22Rv1 (cell line): ENCODE measurements around the gene CLPSL1.

Experiments used
- ZFX ChIP-seq: fragments of 450-650 bp; IDR thresholded peaks from 2 replicates; pipeline ENCODE4 v1.6.1; 2017; ENCODE audit warnings: antibody characterized with exemption, borderline replicate concordance
- TF ChIP-seq, protein P1 (sequence below): fragments of 450-650 bp; IDR thresholded peaks from 2 replicates; pipeline ENCODE4 v1.5.1; 2017; ENCODE audit warnings: mild to moderate bottlenecking

- TF ChIP-seq, protein P1, sequence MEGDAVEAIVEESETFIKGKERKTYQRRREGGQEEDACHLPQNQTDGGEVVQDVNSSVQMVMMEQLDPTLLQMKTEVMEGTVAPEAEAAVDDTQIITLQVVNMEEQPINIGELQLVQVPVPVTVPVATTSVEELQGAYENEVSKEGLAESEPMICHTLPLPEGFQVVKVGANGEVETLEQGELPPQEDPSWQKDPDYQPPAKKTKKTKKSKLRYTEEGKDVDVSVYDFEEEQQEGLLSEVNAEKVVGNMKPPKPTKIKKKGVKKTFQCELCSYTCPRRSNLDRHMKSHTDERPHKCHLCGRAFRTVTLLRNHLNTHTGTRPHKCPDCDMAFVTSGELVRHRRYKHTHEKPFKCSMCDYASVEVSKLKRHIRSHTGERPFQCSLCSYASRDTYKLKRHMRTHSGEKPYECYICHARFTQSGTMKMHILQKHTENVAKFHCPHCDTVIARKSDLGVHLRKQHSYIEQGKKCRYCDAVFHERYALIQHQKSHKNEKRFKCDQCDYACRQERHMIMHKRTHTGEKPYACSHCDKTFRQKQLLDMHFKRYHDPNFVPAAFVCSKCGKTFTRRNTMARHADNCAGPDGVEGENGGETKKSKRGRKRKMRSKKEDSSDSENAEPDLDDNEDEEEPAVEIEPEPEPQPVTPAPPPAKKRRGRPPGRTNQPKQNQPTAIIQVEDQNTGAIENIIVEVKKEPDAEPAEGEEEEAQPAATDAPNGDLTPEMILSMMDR: no peak
- TF ChIP-seq ZFX: no peak
These were observed at the start of gene CLPSL1 for GRCh38 chr6:35780719-35781118.
